A549 treated with ZK216348 at 1 μM for 4 hours (cell line): ENCODE measurements around the gene SMCO1. TPM values are rescaled to one million over a fixed set of nuclear protein-coding genes. Genes with fewer than 3 reads are reported as not detected.

Experiments
- total RNA-seq: library from RNA; stranded (reverse); fragments of 200-300 nt; extraction: Qiagen RNA extraction; gene quantifications from 5 replicates; pipeline ENCODE4 v1.2.3, GENCODE V29; 2022; ENCODE audit warnings: low read depth

Gene SMCO1, protein sequence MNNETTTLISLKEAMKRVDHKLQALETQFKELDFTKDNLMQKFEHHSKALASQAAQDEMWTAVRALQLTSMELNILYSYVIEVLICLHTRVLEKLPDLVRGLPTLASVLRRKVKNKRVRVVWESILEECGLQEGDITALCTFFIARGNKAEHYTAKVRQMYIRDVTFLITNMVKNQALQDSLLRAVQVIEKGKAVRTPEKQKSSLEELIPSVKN
- not detected in 5 replicates for total RNA-seq

DNA sequence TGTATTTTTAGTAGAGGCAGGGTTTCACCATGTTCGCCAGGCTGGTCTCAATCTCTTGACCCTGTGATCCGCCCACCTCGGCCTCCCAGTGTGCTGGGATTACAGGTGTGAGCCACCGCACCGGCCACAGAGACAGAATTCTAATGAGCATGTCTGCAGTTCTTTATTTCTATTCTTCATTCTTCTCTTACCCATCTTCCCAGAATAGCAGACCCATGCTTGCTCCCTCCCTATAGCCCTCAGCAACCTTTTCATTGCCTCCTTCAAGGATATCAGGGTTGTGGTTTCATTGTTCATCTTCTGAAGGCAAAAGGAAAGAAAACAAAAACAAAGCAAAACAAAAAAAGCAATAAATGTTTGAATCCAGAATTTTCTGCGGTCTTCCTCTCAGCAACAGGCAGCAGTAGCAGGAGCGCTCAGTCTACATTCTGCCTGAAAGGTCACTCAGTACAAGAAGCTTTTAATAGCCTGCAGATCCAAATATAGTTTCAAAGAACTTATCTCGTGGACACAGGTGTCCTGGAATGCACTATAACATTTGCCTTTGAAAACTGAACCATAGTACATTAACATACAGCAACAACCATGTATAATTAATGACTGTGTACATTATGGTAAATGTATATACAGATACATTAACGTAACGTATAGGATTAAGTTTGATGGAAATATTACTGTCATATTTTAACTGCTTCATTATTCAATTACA, at the start of gene SMCO1:
Gene SMCO1 (minus strand): TSS at position 434 of the 709 bp plus-strand sequence. CDS start 137 bp downstream, at position 297.

DNA sequence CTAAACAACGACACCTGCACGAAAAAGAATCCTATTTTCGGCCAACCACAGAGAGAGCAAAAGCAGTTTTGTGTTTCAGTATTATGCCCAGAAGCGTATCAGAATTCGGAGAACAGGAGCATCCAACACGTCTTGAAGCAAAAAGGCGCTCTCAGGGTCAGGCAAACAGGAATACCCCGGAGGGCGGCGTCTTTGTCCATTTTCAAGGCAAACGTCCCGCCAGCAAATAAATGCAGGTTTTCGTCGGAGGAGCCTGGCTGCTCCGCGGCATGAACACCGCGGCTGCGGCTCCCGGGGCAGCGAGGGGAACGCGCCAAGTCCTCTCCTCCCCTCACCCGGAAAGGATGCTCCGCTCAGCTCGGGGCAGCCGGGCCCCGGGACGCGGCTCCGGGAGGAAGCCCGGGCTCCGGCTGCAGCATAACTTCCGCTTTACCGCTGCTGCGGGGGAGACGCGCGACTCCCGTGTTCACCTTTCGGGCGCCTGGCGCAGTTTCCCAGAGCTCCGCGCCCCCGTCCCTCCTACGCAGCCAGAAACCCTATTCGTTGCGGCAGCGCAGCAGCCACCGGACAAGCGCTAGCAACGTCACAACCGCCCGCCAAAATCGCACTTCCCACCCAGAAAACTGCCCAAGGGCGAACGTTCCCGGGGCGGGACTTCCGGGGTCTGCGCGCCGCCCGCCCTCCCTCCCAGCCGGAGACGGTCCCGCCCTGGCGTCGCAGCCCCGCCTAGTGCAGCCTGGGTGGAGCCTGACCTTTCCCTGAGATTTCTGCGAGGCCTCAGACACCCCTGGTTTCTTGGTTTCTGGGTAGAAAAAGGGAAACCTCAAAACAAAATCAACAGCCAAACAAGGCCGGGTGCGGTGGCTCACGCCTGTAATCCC, 11.7 kb downstream of the SMCO1 start, which contains the start of gene RNF168:
Gene RNF168 (minus strand): TSS at position 573 of the 881 bp plus-strand sequence. CDS start 595 bp downstream, outside the sequence.

Other genes with a start within 250 kb of the SMCO1 start
- gene PCYT1A, start 227.6 kb downstream of the SMCO1 start, total RNA-seq: 29.7 to 39.4 TPM (median 33.6 TPM) in 5 replicates
- 21.3 to 27.2 TPM (median 23.2 TPM) in 5 replicates for gene DYNLT2B, start 197.1 kb downstream of the SMCO1 start, total RNA-seq
- 6.4 to 11.8 TPM (median 8.6 TPM) in 5 replicates for gene TM4SF19, start 177.0 kb downstream of the SMCO1 start, total RNA-seq
- gene UBXN7, start 82.9 kb downstream of the SMCO1 start, total RNA-seq: 6.7 to 11.3 TPM (median 7.8 TPM) in 5 replicates
- 3.3 to 4.8 TPM (median 4.1 TPM) in 5 replicates for gene RNF168, start 11.6 kb downstream of the SMCO1 start, total RNA-seq
- gene WDR53, start 53.2 kb upstream of the SMCO1 start, total RNA-seq: 9.6 to 11.7 TPM (median 10.2 TPM) in 5 replicates
- 3.6 to 8.1 TPM (median 7.1 TPM) in 5 replicates for gene FBXO45, start 53.3 kb upstream of the SMCO1 start, total RNA-seq
- not detected in 5 replicates for gene NRROS, start 124.3 kb upstream of the SMCO1 start, total RNA-seq
- 2.6 to 2.9 TPM (median 2.8 TPM) in 5 replicates for gene CEP19, start 196.9 kb upstream of the SMCO1 start, total RNA-seq
- gene PIGX, start 197.0 kb upstream of the SMCO1 start, total RNA-seq: 29.2 to 31.9 TPM (median 29.3 TPM) in 5 replicates
- 32.8 to 47.6 TPM (median 41.6 TPM) in 5 replicates for gene PAK2, start 224.5 kb upstream of the SMCO1 start, total RNA-seq